HG03571 (cell line): ENCODE data around the gene SLC35G6.
A peak's percentile ranks its signal among the peaks of the same experiment; 100 is the strongest.
"Not testable (repeated sequence)": the region's sequence is repeated elsewhere in the genome, so short reads cannot be mapped to it uniquely, and the experiment has no call there.

Source experiments
- ATAC-seq: cut with Tn5 transposase; IDR thresholded peaks from one replicate; pipeline ENCODE4 v1.9.1; 2021; ENCODE audit not compliant: unreplicated experiment

SLC35G6 gene

DNA sequence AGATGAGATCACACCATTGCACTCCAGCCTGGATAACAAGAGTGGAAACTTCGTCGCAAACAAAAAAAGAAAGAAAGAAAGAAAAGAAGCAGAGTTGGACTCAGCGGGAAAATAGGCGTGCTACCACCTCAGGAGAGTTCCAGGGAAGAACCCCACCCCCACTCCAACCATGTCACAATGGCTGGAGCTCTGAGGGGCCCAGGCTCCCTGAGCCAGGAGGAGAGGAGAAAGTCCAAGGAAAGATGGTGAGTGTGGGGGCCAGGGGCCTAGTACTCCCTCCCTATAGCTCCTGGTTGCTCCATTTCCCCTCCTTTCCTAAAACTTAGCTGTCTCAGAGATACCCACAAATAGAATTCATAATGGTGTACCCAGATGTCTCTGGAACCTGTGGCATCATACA lies at the start of gene SLC35G6:
TSS of gene SLC35G6 (plus strand) at position 172 of the 400 bp plus-strand sequence. CDS start at position 243, 71 bp downstream.
- not testable (repeated sequence) for ATAC-seq

DNA sequence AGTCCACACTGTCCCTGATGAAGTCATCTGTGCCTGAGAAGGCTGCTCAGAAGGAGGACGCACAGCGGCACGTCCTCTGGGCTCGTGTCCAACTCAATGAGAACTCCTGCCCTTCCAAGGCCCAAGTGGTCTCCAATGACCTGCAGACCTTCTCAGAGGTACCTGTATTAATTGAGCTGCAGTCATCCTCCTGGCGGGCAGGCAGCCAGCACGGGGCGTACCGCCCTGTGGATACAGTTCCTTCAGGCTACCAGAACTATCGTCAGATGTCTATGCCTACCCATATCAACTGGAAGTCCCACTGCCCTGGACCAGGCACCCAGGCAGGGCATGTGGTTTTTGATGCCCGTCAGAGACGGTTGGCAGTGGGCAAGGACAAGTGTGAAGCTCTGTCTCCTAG lies 49.0 kb upstream of the SLC35G6 start:
- no peak for ATAC-seq

DNA sequence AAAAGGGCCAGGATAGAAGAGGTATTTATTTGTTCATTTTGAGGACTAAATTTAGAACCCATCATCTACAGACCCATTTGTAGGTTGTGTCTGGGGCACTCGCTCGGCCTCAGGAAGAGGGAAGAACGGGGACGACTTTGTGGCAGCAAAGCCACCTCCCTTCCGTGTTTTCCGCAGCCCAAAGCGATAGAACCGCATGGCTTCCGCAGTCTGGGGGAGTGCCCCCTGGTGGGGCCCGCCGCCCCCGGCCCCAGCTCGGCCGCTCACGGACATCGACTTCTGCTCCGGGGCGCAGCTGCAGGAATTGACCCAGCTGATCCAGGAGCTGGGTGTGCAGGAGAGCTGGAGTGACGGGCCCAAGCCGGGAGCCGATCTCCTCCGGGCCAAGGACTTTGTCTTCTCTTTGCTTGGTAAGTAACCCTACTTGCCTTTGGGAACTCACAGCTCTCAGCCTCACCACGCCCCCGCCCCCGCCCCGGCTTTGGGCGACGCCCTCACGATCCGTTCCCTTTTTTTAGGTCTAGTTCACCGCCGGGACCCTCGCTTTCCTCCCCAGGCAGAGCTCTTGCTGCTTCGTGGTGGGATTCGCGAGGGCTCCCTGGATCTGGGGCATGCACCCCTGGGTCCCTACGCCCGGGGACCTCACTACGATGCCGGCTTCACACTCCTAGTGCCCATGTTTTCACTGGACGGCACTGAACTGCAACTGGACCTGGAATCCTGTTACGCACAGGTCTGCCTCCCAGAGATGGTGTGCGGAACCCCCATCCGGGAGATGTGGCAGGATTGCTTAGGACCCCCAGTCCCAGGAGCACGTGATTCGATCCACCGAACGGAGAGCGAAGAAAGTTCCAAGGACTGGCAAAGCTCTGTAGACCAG lies 45.3 kb upstream of the SLC35G6 start:
- peak; percentile 17 for ATAC-seq

DNA sequence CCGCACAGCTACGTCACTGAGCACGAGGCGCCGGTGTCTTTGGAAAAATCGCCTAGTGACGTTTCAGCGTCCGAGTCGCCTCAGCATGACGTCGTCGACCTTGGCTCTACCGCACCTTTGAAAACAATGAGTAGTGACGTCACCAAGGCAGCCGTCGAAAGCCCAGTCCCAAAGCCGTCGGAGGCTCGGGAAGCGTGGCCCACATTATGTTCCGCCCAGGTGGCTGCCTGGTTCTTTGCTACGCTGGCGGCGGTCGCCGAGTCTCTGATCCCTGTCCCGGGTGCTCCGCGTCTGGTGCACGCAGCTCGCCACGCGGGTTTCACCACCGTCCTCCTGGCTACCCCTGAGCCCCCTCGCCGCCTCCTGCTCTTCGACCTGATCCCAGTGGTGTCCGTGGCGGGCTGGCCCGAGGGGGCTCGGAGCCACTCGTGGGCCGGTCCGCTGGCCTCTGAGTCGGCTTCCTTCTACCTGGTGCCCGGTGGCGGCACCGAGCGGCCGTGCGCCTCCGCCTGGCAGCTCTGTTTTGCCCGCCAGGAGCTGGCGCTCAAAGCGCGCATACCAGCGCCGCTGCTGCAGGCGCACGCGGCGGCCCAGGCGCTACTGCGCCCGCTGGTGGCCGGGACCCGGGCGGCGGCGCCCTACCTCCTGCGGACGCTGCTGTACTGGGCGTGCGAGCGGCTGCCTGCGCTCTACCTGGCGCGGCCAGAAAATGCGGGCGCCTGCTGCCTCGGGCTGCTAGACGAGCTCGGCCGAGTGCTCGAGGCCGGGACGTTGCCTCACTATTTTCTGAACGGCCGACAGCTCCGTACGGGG lies 44.5 kb upstream of the SLC35G6 start:
- ATAC-seq = no peak

DNA sequence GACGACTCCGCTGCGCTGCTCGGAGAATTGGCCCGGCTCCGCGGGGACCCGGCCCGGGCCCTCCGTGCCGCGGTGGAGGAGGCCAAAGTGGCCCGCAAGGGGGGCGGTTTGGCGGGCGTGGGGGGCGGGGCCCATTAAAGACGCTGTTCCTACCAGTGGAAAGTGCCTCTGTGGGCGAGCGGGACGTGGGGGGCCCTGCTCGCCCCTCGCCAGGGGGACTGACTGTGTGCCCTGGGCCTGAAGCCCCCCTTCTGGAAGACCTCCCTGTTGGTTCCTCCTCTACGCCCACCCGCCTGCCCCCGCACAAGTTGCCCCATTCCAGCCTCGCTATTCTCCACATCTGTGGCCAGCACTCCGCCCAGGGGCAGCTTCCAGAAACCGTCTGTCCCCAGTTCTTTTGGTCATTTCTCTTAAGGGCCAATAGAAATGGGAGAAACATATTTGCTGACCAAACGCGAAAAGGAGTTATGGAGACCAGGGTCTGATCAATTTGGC lies 43.8 kb upstream of the SLC35G6 start:
- no peak for ATAC-seq

DNA sequence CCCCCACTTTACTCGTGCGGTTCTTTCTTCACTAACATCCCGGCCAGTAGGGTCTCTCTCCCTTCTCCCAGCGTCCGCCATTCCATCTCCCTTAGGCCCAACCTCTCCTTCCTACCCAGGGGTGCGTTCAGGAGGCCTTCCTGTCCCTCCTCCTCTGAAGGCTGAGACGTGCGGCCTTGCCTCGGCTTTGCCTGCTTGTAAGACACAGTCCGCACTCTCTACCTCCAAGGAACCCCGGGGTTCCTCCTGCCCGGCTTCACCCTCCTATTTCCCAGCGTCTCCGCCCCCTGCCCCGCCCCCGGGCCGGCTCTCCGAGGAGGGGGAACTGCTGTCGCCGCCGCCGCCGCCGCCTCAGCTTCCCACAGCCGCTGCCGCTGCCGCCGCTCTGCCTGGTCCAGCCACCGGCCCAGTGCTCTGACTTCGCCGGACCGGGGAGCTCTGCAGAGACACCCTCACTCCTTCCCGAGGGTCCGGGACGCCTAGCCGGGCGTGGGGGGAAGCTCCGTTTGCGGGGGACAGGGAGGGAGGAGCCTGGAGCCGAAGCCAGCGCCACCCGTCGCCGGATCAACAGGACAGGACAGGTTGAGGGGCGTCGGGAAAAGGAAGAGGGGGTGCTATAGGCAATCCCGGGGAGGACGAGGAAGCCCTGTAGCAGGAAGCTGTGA lies 43.2 kb upstream of the SLC35G6 start:
- ATAC-seq = no peak

DNA sequence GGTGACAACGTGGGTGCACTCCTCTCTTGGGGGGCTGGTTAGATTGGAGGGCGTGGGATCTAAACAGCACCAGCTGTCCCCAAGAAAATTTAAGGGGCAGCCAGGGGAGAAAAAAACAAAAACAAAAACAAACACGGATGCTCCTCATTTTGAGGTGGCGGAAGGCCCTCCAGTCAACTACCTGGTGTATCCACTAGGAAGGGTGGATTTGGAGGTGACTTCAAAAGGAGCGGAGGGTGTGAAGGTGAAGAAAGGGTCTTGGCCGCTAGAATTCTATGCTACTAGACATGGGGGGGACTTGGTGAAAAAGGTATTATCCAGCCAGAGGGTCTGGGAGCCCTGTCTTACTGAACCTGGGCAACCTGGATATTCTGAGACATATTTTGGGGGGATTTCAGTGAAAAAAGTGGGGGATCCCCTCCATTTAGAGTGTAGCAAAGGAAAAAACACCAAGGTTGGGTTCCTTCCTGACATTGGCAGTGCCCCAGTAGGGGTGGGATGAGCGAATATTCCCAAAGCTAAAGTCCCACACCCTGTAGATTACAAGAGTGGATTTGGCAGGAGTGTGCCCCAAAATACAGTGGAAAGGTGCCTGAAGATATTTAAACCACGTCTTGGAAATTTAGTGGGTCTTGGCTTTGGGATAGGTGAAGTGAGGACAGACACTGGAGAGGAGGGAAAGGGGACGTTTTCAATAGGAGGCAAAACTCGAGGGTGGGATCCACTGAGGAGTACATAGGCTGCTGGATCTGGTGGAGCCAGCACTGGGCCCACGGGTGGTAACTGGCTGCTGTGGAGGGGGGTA lies 42.4 kb upstream of the SLC35G6 start:
- ATAC-seq = no peak

DNA sequence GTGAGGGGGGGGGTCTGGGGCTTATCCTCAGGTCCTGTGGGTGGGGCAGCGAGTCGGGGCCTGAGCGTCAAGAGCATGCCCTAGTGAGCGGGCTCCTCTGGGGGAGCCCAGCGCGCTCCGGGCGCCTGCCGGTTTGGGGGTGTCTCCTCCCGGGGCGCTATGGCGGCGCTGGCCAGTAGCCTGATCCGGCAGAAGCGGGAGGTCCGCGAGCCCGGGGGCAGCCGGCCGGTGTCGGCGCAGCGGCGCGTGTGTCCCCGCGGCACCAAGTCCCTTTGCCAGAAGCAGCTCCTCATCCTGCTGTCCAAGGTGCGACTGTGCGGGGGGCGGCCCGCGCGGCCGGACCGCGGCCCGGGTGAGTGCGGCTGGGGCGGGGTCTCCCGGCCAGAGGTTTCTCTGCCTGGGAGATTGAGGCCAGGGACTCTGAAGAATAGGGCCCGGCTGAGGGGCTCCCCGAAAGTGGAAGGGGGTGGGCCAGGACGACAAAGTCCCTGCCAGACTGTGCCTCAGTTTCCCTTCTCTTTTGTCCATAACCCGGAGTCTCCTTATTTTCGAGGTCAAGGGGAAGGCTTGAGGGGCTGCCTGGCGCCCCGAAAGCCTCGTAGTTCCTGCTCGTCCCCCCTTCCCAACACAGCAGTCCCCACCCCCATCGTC lies 41.7 kb upstream of the SLC35G6 start, which contains the start of gene FGF11:
TSS of gene FGF11 (plus strand) at position 51 of the 651 bp plus-strand sequence. CDS start at position 160, 109 bp downstream.
- no peak for ATAC-seq

DNA sequence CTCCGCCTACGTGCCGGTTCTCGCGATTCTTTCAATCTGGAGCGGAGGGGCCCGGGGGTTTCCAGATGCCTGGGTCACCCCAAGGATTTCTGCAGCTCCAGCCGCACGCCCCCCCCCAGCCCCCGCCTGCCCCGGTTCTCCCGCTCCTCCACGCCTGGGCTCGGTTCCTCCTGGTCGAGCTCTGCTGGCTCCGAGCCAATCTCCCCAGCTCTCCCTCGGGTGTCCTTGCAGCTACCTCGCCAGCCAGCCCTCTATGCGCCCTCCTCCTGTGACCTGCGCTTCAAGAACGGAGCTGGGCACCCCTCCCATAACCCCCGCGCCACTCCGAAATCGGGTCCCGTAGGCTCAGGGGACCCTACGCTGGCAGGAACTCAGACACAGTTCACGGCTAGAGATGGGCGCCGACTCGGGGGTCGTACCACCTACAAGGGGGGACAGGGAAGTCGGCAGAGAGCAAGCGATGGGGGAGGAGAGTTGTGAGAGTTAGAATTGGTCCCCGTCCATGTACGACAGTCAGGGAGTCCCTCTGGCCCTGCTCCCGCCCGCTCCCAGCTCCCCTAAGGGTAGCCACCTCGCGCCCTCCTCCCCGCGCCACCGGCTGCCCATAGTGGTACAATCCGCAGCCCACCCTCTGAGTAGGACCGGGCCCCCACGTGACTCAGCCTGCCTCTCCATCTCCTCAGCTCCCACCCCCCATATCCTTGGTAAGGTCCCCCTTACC lies 41.0 kb upstream of the SLC35G6 start:
- ATAC-seq = no peak

DNA sequence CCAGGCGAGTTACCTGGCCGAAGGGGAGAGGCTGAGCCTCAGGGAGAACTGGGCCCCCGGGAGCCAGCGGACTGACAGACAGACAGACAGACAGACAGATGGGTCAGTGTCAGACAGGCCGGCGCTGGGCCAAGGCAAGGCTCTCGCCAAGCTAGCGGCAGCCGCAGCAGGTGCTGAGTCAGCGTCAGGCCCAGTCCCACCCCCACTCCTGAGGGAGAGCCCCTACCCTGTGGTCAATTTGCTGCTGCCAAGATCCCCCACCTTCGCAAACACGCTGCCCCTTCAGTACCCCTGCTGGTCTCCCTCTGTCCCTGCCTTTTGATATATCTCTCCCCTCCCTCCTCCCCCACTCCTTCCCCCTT lies 40.4 kb upstream of the SLC35G6 start:
- no peak for ATAC-seq

DNA sequence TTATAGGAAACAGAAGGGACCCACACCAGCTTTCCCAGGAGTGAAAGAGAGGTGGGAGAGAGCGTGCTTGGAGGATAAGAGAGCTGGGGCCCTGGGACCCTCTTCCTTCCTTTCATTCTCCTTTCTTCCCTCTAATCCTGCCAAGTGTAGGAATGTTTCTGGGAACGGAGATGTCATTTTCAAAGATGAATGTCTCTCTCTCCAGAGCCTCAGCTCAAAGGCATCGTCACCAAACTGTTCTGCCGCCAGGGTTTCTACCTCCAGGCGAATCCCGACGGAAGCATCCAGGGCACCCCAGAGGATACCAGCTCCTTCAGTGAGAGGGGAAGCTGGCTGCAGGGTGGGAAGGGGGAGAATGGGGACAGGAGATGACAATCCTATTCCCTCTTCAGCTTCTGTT lies 40.0 kb upstream of the SLC35G6 start:
- no peak for ATAC-seq

DNA sequence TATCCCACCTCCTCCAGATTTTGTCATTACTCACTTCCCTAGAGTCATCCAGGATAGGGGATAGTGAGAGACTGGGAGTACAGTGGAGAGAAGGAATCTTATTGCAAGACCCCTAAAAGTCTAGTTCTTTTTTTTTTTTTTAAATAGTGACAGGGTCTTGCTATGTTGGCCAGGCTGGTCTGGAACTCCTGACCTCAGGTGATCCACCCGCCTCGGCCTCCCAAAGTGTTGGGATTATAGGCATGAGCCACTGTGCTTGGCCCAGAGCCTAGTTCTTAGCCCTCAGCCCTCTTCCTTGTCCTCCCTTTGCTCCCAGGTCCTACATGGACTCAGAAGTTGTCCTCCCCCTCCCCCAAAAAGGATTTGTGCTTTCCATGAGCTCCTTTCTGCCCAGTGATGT lies 39.1 kb upstream of the SLC35G6 start:
- no peak for ATAC-seq

DNA sequence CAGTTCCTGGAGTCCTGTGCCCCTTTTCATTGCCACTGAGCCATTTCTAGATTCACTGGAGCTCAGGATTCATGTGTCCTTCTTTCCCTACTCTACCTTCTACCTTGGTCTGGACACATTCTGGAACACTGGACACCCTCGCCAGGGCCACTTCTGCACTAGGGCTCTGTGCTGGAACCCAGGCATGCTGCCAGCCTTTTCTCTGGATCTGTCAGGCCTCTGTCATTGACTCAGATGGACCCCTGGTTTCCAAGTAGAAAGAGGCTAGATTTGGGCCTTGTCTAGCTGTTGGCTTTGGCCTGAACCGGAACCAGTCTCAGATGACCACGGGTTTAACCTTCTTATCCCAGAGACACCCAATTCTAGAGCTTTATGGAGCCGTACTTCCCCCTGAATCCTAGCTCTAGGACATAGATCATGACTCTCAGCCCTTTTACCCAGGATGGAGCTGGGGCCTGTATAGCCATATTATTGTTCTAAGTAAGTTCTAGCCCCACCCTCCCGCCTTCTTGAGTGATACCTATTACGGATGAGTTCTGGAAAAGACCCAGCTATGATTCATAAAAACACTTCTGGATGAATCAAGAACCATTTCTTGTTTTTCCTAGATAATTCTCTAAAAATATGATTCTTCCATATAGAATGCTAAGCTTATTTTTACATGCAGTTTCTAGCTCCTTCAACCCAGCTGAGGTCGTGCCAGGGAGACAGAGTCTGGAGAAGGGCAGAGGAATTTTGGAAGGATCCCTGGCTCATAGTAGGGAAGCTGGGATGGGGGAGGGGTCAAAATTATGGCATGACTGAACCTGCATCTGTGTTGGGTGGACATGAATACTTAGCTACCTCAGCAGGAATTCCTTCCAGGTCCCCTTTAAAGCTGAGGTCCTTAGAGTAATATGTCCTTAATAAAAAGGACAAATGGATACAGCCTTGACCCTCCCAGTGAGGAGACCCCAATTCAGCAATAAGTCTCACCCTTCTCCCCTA lies 37.5 kb upstream of the SLC35G6 start:
- ATAC-seq = no peak

DNA sequence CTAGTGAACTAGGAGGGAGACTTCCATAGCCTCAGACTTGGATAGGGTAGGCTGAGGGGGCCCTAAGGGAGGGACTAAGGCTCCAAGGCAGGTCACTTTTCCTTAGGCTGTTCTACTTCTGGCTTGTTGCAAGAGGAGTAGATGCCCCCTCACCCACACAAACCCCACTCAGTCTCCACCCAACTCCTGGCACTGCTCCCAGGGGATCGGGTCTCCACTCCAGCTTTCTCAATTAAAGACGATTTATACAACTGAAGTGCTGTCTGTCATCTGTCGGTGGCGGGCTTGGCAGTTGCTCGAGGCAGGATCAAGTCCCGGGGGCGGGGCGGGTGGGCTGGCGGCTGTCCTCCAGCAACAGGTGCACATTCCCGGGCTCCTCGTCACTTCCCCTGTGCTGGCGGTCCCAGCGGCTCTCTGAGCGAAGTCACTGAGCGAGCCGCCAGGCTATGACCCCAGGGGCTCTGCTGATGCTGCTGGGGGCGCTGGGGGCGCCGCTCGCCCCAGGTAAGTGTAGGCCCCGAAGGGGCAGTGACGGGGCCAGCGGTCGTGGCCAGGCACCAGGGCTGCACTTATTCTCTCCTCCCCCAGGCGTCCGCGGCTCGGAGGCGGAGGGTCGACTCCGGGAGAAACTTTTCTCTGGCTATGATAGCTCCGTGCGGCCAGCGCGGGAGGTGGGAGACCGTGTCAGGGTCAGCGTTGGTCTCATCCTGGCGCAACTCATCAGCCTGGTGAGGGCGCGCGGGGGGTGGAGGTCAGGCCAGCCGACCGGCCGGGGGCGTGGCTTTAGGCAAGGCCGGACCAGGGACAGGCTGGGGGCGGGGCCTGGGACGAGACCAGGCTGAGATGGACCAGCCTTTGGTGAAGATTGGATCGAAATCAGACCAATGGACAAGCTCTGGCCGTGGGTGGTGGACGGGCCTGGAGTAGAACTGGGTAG lies 36.3 kb upstream of the SLC35G6 start, which contains the start of gene CHRNB1:
TSS of gene CHRNB1 (plus strand) at position 380 of the 937 bp plus-strand sequence. CDS start at position 447, 67 bp downstream.
- ATAC-seq = no peak

DNA sequence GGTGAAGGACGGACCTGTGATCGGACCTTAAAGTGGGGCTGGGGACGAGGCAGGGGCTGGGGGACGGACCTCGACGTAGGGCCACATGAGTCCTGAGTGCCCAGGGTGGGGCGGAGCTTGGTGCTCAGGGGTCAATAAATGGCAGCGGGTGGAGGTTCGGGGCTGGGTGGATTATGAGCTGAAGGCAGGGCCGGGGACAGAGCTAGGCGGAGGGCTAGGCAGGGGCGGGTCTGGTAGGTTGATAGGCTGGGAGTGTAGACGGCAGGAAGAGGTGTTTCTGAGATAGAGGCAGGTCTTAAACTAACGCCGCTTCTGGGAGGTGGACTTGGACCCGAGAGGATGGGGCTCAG lies 35.7 kb upstream of the SLC35G6 start:
- no peak for ATAC-seq

DNA sequence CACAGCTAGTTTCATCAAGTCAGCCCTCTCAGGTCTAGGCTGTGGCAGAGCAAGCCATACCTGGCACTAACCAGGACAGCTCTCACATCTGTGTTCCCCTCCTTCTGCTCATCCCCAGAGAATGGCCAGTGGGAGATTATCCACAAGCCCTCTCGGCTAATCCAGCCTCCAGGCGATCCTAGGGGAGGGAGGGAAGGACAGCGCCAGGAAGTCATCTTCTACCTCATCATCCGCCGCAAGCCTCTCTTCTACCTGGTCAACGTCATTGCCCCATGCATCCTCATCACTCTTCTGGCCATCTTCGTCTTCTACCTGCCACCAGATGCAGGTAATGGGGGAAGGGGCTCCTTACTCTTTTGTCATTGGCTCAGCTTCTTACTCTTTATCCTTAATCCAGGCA lies 32.8 kb upstream of the SLC35G6 start:
- ATAC-seq = no peak

DNA sequence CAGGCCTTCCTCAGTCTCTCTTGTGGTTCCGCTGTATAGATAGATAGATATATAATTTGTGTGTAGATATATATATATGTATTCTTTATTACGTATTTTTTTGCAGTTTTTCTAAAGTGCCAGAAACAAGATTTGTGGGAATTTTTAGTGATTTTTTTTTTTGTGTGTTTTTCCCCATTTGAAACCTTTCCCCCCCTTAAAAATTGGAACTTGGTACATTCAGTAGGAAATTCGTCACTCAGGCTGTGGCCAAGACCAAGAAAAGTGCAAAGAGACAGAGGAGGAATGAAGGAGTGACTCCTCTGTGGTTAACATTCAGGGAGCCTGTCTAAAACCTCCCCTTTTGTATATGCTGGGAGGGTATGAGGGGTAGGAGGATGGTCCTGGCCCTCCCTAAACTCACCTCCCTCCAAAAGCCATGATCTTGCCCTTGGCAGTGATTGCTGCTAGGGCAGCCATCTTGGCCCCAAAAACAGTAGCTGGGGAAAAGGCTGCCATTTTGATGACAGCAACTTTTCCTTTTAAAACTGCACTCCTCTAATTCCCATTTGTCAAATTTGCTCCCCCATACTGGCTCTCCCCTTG lies 21.2 kb upstream of the SLC35G6 start:
- ATAC-seq = no peak
